ENCODE results near the gene PPP1R3A.
"Not testable (repeated sequence)": the region's sequence is repeated elsewhere in the genome, so short reads cannot be mapped to it uniquely, and the experiment has no call there.

The PPP1R3A gene, protein sequence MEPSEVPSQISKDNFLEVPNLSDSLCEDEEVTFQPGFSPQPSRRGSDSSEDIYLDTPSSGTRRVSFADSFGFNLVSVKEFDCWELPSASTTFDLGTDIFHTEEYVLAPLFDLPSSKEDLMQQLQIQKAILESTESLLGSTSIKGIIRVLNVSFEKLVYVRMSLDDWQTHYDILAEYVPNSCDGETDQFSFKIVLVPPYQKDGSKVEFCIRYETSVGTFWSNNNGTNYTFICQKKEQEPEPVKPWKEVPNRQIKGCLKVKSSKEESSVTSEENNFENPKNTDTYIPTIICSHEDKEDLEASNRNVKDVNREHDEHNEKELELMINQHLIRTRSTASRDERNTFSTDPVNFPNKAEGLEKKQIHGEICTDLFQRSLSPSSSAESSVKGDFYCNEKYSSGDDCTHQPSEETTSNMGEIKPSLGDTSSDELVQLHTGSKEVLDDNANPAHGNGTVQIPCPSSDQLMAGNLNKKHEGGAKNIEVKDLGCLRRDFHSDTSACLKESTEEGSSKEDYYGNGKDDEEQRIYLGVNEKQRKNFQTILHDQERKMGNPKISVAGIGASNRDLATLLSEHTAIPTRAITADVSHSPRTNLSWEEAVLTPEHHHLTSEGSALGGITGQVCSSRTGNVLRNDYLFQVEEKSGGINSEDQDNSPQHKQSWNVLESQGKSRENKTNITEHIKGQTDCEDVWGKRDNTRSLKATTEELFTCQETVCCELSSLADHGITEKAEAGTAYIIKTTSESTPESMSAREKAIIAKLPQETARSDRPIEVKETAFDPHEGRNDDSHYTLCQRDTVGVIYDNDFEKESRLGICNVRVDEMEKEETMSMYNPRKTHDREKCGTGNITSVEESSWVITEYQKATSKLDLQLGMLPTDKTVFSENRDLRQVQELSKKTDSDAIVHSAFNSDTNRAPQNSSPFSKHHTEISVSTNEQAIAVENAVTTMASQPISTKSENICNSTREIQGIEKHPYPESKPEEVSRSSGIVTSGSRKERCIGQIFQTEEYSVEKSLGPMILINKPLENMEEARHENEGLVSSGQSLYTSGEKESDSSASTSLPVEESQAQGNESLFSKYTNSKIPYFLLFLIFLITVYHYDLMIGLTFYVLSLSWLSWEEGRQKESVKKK

DNA sequence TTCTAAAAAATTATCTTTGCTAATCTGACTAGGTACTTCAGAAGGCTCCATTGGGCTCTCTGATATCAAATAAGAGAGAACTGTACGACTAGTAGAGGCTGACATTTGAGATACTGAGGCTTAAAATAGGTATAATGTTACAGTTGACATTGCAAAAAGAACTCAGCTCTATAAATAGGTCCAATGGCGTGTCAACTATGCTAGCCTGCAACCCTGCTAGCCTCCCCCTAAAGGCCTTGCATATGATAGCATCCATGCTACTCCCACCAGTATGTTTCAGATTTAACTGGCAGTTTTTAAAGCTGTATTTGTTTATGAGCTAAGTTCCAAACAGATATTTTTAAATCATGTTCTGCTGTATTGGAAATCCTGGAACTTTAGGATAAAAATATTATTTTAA lies at the start of gene PPP1R3A:
Gene PPP1R3A (minus strand): TSS at position 64 of the 400 bp plus-strand sequence. CDS start 13 bp downstream, at position 51.
- no peak for DNase-seq

DNA sequence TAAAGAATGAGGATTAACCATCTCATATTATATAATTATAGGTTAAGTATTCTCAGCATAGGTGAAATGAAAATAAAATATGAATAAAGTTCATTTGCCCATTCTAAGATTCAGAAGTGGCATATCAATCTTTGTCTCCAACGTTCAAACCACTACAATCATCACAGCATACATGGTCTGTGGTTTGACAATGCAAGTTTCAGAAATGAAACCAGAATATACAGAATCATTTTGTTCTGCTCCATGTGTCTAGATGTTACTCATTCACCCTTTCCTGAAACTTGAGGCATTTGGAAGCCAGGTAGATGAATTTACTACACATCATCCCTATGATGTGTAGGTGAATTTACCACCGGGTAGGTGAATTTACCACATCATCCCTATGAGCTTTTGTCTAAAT lies 44.5 kb upstream of the PPP1R3A start:
- DNase-seq = no peak

DNA sequence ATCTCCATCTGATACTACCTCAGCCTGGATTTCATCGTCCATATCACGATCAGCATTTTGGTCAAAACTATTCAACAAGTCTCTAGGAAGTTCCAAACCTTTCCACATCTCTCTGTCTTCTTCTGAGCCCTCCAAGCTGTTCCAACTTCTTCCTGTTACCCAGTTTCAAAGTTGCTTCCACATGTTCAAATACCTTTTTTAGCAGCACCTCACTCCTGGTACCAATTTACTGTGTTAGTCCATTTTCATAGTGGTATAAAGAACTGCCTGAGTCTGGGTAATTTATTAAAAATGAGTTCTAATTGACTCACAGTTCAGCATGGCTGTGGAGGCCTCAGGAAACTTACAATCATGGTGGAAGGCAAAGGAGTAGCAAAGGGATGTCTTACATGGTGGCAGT lies 41.1 kb upstream of the PPP1R3A start:
- no peak for DNase-seq

DNA sequence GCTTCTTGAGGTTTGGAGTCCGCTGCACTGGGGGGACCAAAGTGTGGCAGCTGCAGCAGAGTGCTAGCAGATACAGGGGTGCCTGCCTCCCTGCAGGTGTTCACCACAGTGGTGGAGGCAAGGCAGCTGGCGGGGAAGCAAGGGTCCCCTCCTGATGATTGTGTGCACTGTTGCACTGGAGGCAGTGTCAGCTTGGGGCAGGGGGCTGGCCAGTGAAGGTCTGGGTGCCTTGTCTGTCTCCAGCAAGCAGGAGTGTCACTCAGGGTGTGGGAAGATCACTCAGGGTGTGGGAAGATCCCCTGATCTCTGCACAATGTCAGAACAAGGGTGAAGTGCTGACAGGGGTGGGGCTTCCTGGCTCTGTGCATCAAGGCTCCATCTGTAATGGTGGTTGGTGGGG lies 36.3 kb upstream of the PPP1R3A start:
- no peak for DNase-seq

DNA sequence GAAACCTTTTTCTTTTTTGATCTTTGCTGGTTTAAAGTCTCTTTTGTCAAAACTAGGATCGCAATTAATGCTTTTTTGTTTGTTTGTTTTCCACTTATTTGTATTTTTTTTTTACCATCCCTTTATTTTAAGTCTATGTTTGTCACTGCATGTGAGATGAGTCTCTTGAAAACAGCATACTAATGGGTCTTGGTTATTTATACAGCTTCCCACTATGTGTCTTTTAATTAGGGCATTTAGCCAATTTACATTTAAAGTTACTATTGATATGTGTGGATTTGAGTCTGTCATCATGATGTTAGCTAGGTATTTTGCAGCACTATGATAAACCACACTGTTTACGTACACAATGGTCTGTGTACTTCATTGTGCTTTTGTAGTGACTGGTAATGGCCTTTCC lies 34.7 kb upstream of the PPP1R3A start:
- no peak for DNase-seq

DNA sequence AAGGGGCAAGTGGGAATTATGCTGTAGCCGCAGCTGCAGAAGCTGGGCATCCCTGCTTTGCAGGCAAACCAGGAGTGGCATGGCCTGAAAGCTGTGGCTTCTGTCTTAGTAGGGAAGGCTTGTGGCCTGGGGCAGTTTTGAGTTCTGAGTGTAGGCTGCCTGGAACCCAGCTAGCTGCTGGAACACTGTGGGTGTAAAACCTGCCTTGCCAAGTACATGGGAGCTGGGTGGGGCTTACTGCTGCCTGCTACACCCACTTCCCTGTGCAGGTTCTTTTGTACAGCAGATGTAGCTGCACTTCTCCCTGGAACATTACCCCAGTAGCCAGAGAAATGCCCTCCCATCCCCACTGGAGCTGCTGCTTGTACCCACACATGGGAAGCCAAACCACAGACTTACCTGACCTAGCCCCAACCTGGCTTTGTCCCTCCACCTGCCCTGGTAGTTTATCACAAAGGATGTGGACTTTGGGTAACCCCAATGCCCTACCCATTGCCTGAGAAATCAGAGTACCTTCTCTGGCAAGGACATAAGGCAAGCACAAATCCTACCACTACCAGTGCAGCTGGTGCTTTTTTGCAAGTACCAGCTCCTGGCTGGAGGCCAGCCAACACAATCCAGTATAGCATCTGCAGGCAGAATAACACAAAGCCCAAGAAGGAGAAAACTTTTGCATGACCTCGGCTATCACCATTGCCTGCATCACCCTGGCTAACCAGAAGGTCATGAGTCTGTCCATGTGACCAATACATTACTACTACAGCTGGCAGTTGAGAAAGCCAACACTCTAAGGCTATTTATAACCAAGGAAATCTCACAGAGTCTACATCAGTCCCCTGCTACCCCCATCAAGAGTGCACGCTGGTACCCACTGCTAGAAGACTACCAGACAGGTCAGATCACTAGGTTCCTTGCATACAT lies 26.5 kb upstream of the PPP1R3A start:
- DNase-seq = peak; percentile 47

DNA sequence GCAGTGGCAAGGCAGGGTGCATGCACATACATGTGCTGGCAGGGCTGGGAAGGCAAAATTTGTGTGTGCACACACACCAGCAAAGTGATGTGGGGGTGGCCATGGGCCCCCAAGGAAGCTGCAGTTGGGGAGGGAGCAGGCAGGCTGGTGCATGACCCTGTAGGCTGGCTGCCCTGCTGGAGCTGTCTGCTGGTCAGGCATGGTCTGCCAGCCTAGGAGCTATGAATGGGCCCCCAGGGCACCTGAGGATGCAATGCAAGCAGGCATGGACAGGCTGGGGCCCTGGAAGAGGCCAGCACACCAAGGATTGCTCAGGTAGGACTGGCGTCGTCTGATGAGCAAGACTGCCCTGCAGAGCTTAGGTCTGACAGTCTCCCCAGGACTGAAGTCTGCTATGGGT lies 18.2 kb upstream of the PPP1R3A start:
- no peak for DNase-seq

DNA sequence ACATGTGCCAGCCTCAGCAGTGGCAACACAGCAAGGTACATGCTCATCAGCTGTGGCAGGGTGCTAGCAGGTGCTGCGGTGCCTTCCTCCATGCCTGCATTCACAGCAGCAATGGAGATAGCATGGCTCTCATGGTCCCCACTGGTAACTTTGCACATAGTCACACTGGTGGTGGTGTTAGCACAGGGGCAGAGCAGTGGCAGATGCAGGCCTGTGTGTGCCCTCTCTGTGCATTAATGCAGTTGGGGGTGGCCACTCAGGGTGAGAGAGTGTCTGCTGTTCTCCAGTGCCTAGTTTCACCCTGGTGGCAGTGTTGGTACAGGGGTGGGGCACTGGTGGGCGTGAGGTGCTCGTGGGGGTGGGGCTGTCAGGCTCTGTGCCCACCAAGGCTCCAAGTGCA lies 17.7 kb upstream of the PPP1R3A start:
- no peak for DNase-seq

DNA sequence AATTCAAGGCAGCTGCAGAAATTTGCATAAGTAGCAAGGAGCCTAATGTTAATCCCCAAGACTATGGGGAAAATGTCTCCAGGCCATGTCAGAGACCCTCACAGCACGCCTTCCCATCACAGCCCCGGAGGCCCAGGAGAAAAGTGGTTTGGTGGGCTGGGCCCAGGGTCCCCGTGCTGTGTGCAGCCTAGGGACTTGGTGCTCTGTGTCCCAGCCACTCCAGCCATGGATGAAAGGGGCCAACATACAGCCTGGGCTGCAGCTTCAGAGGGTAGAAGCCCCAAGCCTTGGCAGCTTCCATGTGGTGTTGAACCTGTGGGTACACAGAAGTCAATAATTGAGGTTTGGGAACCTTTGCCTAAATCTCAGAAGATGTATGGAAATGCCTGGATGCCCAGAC lies 10.6 kb upstream of the PPP1R3A start:
- not testable (repeated sequence) for DNase-seq

DNA sequence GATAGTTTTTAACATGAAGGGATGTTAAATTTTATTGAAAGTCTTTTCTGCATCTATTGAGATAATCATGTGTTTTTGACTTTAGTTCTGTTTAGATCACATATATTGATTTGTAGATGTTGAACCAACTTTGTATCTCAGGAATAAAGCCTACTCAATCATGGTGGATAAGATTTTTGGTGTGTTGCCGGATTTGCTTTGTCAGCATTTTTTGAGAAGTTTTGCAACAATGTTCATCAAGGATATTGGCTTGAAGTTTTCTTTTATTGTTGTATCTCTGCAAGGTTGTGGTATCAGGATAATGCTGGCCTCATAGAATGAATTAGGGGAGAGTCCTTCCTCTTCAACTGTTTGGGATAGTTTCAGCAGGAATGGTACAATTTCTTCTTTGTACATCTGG lies 9.3 kb upstream of the PPP1R3A start:
- no peak for DNase-seq

DNA sequence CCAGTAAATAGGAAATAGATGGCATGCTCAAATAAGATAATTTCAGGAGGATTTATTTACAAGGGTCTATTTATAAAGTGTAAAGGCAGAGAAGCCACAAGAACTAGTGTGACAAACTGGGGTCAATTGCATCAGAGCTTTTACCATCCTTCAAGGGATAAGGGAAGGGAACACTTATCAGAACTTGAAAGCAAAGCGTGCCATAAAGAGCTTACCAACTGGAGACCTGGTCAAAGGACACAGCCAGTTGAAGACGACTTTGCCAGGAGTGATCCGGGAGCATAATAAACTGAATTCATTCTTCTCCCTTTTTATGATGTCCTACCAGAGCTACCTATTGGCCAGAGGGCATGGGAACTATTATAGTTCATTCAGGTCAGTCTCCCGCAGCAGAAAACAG lies 3.2 kb upstream of the PPP1R3A start:
- no peak for DNase-seq

DNA sequence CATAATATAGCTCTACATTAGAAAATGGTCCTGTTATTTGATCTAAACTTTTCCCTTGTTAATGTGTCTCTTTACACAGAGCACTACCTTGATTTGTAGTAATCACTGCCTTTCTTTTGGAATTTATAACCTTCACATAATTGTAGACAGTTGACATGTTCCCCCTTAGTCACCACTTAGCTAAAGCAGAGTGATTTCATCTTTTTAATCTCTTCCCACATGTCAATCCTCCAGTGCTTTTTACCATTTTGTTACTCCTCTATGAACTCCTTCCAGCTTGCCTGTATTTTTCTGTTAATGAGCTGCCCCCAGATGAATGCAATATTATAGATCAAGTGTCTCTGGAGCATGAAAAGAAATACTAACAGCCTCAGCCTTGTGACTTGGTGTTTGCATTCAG lies 2.6 kb upstream of the PPP1R3A start:
- DNase-seq = no peak

DNA sequence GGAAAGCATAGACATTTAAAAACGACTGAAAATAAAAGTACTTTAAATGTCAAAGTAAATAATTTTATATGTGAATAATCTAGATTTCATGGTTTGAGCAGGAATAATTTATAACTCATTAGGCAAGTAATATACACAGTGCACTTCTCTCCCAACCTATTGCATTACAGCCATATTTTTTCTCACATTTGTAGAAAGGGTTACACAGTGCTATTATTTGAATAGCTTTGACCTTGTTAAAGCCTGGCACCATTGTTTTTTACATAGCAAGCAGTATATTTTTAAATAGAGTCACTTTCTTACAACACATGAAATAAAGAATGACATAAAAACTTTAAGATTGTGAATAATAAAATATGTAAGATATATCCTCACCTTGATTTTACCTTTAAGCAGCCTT lies 969 bp downstream of the PPP1R3A start:
- no peak for DNase-seq

DNA sequence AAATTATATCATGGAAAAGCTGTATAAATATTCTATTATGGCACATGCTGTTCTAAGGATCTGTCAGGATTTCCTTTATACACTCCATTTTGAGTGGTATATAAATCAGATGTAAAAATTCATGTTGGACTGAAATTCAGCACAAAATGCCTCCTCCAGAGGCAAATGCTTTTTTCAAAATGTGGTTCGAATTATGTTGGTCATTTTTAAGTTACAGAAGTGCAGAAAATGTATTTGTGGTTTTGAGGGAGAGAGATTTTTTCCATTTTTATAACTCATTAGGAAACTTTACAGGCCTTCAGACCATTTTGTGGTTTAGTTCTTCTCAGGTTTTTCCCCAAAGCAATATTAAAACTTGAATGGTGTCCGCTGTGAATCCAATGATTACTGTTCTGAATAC lies 2.9 kb downstream of the PPP1R3A start:
- no peak for DNase-seq

DNA sequence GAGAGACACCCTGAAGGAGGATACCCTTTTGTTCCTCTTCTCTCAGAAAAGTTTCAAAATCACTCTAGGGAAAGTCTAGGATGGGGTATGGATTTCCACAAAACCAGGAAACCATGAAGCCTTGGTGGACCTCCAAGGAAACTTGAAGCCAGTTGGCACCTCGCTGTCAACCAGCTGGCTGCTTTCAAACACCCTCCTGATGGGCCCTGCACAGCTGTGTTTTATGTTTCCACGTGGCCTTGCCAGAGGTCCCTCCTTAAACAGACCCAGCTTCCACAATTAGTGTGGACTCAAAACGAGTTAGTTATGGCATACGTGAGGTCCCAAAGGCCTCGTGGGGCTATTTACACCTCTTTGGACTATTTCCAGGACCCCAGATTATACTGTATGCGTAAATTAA lies 5.9 kb downstream of the PPP1R3A start:
- DNase-seq = no peak

DNA sequence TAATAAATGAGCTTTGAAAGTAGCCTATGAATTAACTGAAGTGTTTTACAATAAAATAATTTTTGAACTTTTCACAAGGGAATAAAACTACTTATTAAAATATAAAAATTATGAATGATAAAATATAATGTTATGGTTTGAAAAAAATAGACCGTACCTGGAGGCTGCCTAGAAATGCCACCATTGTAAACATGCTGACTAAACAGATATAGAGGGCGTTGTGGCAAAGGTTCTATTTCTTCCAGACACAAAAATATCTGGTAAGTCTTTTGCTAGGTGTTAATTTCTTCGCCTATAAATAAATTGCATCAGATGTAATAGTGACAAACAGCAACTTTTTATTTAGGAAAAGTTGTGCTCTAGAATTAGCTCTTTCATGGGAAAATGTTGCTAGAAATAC lies 11.2 kb downstream of the PPP1R3A start:
- DNase-seq = no peak

DNA sequence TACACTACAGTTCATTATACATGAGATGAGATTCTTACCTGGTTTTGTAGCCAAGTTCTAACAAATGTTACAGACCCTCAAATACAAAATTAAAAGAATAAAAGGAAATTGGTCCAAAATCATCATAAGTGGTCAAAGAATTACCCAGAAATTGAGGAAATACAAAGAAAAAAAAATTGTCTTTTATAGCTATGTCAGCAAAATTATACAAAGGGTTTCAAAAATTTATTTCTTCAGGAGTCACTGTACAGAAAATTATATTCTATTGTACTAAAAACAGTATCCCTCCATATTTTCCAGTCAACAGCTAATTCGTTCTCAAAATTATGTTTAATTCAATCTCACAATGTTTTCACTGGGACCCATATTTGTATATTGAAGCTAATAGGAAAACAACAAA lies 14.3 kb downstream of the PPP1R3A start:
- DNase-seq = no peak

DNA sequence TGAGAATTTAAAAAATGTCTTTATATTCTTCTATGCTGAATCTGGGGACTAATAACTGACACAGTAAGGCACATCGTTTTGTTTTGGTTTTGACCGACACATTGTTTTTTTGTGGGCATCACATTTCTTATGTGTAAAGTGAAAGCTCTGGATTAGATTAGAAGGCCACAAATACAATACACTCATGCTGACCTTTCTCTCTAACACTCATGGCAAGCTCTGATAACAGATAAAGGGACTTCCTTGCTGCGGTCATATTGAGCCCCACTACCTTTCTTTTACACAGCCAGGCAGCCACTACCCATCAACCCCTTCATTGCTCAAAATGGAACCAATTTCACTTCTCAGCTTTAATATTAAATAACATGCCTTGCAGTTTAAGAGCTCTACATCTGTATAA lies 26.0 kb downstream of the PPP1R3A start:
- DNase-seq = no peak

DNA sequence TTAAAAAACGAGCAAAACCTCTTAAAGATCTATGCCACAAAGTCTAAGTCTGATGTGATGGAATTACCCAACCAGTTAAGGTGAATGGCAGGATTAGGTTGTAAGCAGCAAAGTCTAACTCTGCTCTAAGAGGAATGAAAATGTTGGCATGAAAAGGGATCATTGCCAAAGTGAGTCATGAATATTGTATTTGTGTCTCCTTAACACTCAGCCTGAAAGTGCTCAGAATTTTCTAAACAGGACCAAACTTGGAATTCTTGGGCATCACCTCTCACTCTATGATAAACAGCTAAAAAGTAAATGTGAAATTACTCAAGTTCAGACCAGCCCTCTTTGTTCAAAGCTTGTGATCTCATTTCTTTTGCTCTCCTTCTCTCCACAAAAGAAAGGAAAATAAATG lies 27.0 kb downstream of the PPP1R3A start:
- DNase-seq = no peak

DNA sequence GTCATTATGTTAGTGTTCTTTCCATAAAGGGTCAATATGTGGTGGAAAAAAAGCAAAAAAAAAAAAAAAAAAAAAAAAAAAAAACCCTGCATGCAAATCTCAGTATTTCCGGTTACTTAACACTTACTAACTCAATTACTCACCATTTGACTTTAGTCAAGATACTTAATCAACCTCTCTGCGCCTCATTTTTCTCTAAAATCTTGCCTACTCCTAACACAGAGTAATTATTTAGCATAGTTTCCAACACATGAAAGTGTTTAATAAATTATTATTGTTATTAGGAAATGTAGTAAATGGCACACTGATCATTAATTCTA lies 27.8 kb downstream of the PPP1R3A start:
- no peak for DNase-seq

DNA sequence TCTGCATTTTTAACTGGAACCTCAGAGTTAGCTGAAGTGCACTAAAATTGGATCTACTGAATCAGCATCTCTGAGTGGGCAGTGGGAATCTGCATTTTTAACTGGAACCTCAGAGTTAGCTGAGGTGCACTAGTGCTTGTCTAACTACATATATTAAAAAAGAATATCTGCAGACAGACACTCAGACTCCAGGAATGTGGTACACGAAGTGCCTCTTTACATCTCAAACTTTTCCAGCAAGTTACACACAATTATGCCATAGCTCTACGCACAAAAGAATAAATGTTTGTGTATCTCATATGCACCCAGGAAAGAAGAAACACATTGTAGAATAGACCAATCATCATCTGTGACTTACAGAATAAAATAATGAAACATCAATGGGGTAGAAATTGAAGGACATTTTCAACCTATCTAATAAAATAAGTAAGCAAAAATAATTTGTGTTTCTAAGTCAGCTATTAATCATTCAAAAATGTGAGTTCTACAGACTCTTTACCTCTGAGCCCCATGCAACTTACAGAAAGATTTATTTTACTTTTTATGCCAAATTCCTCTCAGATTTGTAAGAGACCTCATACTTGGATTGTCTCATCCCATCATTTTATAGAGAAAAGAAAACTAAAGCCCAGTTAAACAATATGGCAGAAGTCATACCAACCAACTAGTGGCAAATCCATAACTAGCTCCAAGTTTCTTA lies 28.3 kb downstream of the PPP1R3A start:
- DNase-seq = no peak

DNA sequence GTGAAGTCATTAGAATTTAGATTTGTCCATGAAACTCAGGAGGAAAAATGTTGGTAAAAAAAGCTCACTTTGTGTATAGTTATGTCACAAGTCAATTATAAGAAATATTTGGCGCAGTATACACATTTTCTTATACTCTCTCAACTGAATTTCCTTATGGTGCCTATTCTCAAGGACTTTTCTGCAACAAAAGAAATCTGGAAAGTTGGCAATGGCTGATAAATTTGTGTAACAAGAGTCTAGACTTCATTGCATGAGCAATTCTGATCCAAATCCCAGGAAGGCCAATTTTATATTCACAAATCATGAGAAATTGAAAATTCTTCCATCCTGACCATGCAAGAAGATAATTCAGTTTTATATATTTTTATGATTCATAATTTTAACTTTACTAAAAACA lies 35.7 kb downstream of the PPP1R3A start:
- DNase-seq = no peak
